Activated T-cell treated with anti-CD3 and anti-CD28 coated beads, Interleukin-2, amount 50 U/mL, for 48 hours (primary cell): ENCODE measurements around the gene DENND11.

Experiments used
- DNase-seq, 2 experiments: peaks; one replicate each; pipeline ENCODE4 v3.0.0-alpha.2; 2020

The DENND11 gene

GRCh38 chr7:141702047-141702567, at the start of gene DENND11:
TSS of gene DENND11 (minus strand) at chr7:141702166. CDS start at chr7:141702153, 13 bp downstream.
- DNase-seq, result peak; percentile 52 to 70

- no peak for DNase-seq
Observed at GRCh38 chr7:141748396-141748795, 46.4 kb upstream of the DENND11 start.

- DNase-seq, result no peak
Observed at GRCh38 chr7:141744131-141744530, 42.2 kb upstream of the DENND11 start.

GRCh38 chr7:141742229-141742628, 40.3 kb upstream of the DENND11 start:
- no peak for DNase-seq

- no peak for DNase-seq
Observed at GRCh38 chr7:141739250-141739649, 37.3 kb upstream of the DENND11 start.

GRCh38 chr7:141738592-141739013, 36.6 kb upstream of the DENND11 start:
- no peak for DNase-seq

GRCh38 chr7:141737836-141738591, 36.0 kb upstream of the DENND11 start, which contains the start of gene SSBP1:
TSS of gene SSBP1 (plus strand) at chr7:141738358. CDS start at chr7:141739167, 809 bp downstream.
- peak; percentile 94 for DNase-seq

GRCh38 chr7:141737118-141737835, 35.3 kb upstream of the DENND11 start:
- DNase-seq, result peak; percentile 34 to 36

- DNase-seq, result no peak
Observed at GRCh38 chr7:141731476-141732149, 29.6 kb upstream of the DENND11 start.

GRCh38 chr7:141729020-141729419, 27.1 kb upstream of the DENND11 start:
- DNase-seq, result no peak

GRCh38 chr7:141722529-141722928, 20.6 kb upstream of the DENND11 start:
- DNase-seq, result no peak

GRCh38 chr7:141717450-141717849, 15.5 kb upstream of the DENND11 start:
- no peak for DNase-seq

GRCh38 chr7:141715794-141716689, 14.1 kb upstream of the DENND11 start:
- DNase-seq, result no peak

- DNase-seq, result no peak
Observed at GRCh38 chr7:141715018-141715417, 13.1 kb upstream of the DENND11 start.

GRCh38 chr7:141714571-141714970, 12.6 kb upstream of the DENND11 start:
- no peak for DNase-seq

GRCh38 chr7:141713890-141714289, 11.9 kb upstream of the DENND11 start:
- DNase-seq, result no peak

- DNase-seq, result no peak
Observed at GRCh38 chr7:141712603-141713255, 10.8 kb upstream of the DENND11 start.

- no peak for DNase-seq
Observed at GRCh38 chr7:141710301-141710700, 8.3 kb upstream of the DENND11 start.

GRCh38 chr7:141709749-141710148, 7.8 kb upstream of the DENND11 start:
- DNase-seq, result no peak

- DNase-seq, result no peak
Observed at GRCh38 chr7:141709318-141709717, 7.4 kb upstream of the DENND11 start.

- DNase-seq, result no peak
Observed at GRCh38 chr7:141708351-141708750, 6.4 kb upstream of the DENND11 start, which contains the start of gene WEE2. TSS of gene WEE2 (plus strand) at chr7:141708353. CDS start at chr7:141708759, 406 bp downstream.
